CD14-positive monocyte (primary cell): ENCODE measurements around the gene ATP1A2. TPM values are rescaled to one million over a fixed set of nuclear protein-coding genes. Genes with fewer than 3 reads are reported as not detected.

ENCODE experiments used
- DNase-seq, 3 donors: peaks; one replicate each; pipeline ENCODE4 v3.0.0-alpha.2; 2011 to 2022
- H2AFZ ChIP-seq: 2 replicates; pipeline ENCODE4 v1.6.0; 2012; ENCODE audit warnings: mild to moderate bottlenecking, low read depth, low read length, inconsistent platforms; ENCODE audit not compliant: insufficient read depth, poor library complexity, severe bottlenecking
- H3K27ac ChIP-seq, 2 donors: 1 replicate in 1 of 2; 2 replicates in 1 of 2; pipeline ENCODE4 v1.5.1; 2012 to 2013; ENCODE audit warnings: low read length in 2 of 2, control low read depth in 1 of 2, inconsistent platforms in 1 of 2, low read depth in 1 of 2, mild to moderate bottlenecking in 1 of 2
- H3K27me3 ChIP-seq, 2 donors: one replicate each; pipeline versions ENCODE4 v1.6.0 to v1.6.1; 2011 to 2013; ENCODE audit warnings: low read length in 2 of 2; ENCODE audit not compliant: control insufficient read depth in 2 of 2, insufficient read depth in 2 of 2
- H3K36me3 ChIP-seq, 2 donors: replicated peaks in 1 of 2; 1 replicate in 1 of 2; 2 replicates in 1 of 2; pipeline versions ENCODE4 v1.5.1 to v1.6.1; 2012 to 2013; ENCODE audit warnings: low read length in 2 of 2, control low read depth in 1 of 2, inconsistent platforms in 1 of 2, mild to moderate bottlenecking in 1 of 2; ENCODE audit not compliant: insufficient read depth in 2 of 2, control insufficient read depth in 1 of 2
- H3K4me1 ChIP-seq, 2 donors: 1 replicate in 1 of 2; 2 replicates in 1 of 2; pipeline versions ENCODE4 v1.5.1 to v1.6.1; 2012 to 2013; ENCODE audit warnings: low read length in 2 of 2, control low read depth in 1 of 2, inconsistent platforms in 1 of 2, mild to moderate bottlenecking in 1 of 2, moderate library complexity in 1 of 2; ENCODE audit not compliant: insufficient read depth in 2 of 2, control insufficient read depth in 1 of 2
- H3K4me2 ChIP-seq: replicated peaks from 2 replicates; pipeline ENCODE3; 2012; ENCODE audit warnings: low read length, moderate library complexity, mild to moderate bottlenecking; ENCODE audit not compliant: poor library complexity, severe bottlenecking; ENCODE audit errors: extremely low read depth
- H3K4me3 ChIP-seq, 3 experiments: fragments of 200-600 bp in 1 of 3; sonication (generic) in 1 of 3; replicated peaks in 1 of 3; 1 replicate in 2 of 3; 2 replicates in 1 of 3; pipeline ENCODE4 v1.5.1; 2011 to 2013; ENCODE audit warnings: low read length in 3 of 3, mild to moderate bottlenecking in 3 of 3, control low read depth in 2 of 3, low read depth in 2 of 3, inconsistent platforms in 1 of 3, moderate library complexity in 1 of 3
- H3K79me2 ChIP-seq: 2 replicates; pipeline ENCODE4 v1.6.0; 2012; ENCODE audit warnings: mild to moderate bottlenecking, control low read depth, inconsistent platforms, low read length, moderate library complexity; ENCODE audit not compliant: insufficient read depth
- H3K9ac ChIP-seq: 2 replicates; pipeline ENCODE4 v1.6.0; 2017; ENCODE audit warnings: low read length, mild to moderate bottlenecking; ENCODE audit not compliant: insufficient read depth, poor library complexity, severe bottlenecking
- H3K9me3 ChIP-seq, 2 donors: replicated peaks in 1 of 2; 1 replicate in 1 of 2; 2 replicates in 1 of 2; pipeline versions ENCODE4 v1.5.1 to v1.6.1; 2012 to 2013; ENCODE audit warnings: low read length in 2 of 2, control low read depth in 1 of 2; ENCODE audit not compliant: control insufficient read depth in 1 of 2, insufficient read depth in 1 of 2
- H4K20me1 ChIP-seq: 2 replicates; pipeline ENCODE4 v1.6.0; 2012; ENCODE audit warnings: mild to moderate bottlenecking, low read length, control low read depth, moderate library complexity; ENCODE audit not compliant: insufficient read depth
- H3K27ac Mint-ChIP-seq, 7 donors: one replicate each; pipeline ENCODE4 v1.8.0; 2020; ENCODE audit warnings: mild to moderate bottlenecking in 7 of 7, mixed read lengths in 7 of 7, moderate library complexity in 6 of 7, inconsistent platforms in 2 of 7
- H3K27me3 Mint-ChIP-seq, 3 donors: one replicate each; pipeline ENCODE4 v1.8.0; 2021 to 2022; ENCODE audit warnings: low read depth in 3 of 3, mild to moderate bottlenecking in 3 of 3, mixed read lengths in 3 of 3, moderate library complexity in 3 of 3, inconsistent platforms in 1 of 3
- H3K36me3 Mint-ChIP-seq, 2 donors: one replicate each; pipeline ENCODE4 v1.8.0; 2020; ENCODE audit warnings: mixed read lengths in 2 of 2, inconsistent platforms in 1 of 2, mild to moderate bottlenecking in 1 of 2
- H3K4me1 Mint-ChIP-seq: one replicate; pipeline ENCODE4 v1.8.0; 2020; ENCODE audit warnings: mild to moderate bottlenecking, mixed read lengths
- H3K4me3 Mint-ChIP-seq, 2 donors: one replicate each; pipeline ENCODE4 v1.8.0; 2020; ENCODE audit warnings: mild to moderate bottlenecking in 2 of 2, mixed read lengths in 2 of 2, moderate library complexity in 1 of 2
- H3K9me3 Mint-ChIP-seq, 7 donors: one replicate each; pipeline ENCODE4 v1.8.0; 2020 to 2022; ENCODE audit warnings: mixed read lengths in 7 of 7, mild to moderate bottlenecking in 6 of 7, moderate library complexity in 6 of 7, inconsistent platforms in 2 of 7
- CTCF ChIP-seq: fragments of 200-600 bp; IDR thresholded peaks from one replicate; pipeline ENCODE4 v1.8.0; 2022; ENCODE audit warnings: antibody characterized with exemption, mild to moderate bottlenecking
- WGBS: methylation state at CpG from one replicate; pipeline ENCODE4 v1.1.5; 2013; ENCODE audit warnings: missing lambda C conversion rate; ENCODE audit not compliant: insufficient coverage; 5-methylcytosine and 5-hydroxymethylcytosine counted together
- intact Hi-C, 2 donors: fragments of 100-400 bp; cut with micrococcal nuclease; formaldehyde crosslinking; loops; one replicate each; pipeline versions ENCODE4 v1.15.0 to v1.15.1; 2023
- polyA plus RNA-seq, 3 donors: library from polyadenylated mRNA; depleted of rRNA in 1 of 3; unstranded in 2 of 3; stranded (reverse) in 1 of 3; fragments of 300-500 nt in 2 of 3; fragments of >200 nt in 1 of 3; fragmentation: Illumina TruSeq in 2 of 3; gene quantifications; 1 replicate in 2 of 3; 2 replicates in 1 of 3; pipeline ENCODE4 v1.2.3, GENCODE V29; 2012 to 2021

Gene ATP1A2
- polyA plus RNA-seq, 3 donors = 0.03 TPM; not detected in 2

- no peak overlapping the region for H2AFZ ChIP-seq
- intact Hi-C loops = no loop called here
- Mint-ChIP-seq H3K4me1 (peaks cover 29% of the 10 kb centered on the region), H3K4me3 (no peak overlapping the region), H3K36me3 (peaks cover 0 to 4% of the 10 kb centered on the region in 2 donors), H3K27ac (no peak overlapping the region), H3K27me3 (peaks cover 2 to 7% (median 5%) of the 10 kb centered on the region in 3 donors), H3K9me3 (peaks cover 0 to 3% (median 0%) of the 10 kb centered on the region in 7 donors)
- TF ChIP-seq CTCF = no peak
- H3K9ac ChIP-seq = no peak overlapping the region
- WGBS = 97% methylated on average over 4 of the region's 4 CpGs
- DNase-seq = no peak
- no peaks in the 10 kb centered on the region for H4K20me1 ChIP-seq
- H3K27me3 ChIP-seq = no peaks in the 10 kb centered on the region
- no peak overlapping the region for H3K27ac ChIP-seq
- H3K4me3 ChIP-seq = no peak overlapping the region
- H3K4me2 ChIP-seq = no peak overlapping the region
- H3K9me3 ChIP-seq = no peaks in the 10 kb centered on the region
- peaks cover 37 to 39% of the 10 kb centered on the region in 2 donors for H3K4me1 ChIP-seq
- peaks cover 0 to 8% of the 10 kb centered on the region in 2 donors for H3K36me3 ChIP-seq
- no peaks in the 10 kb centered on the region for H3K79me2 ChIP-seq
These were observed 55.8 kb downstream of the ATP1A2 start for GRCh38 chr1:160171354-160171753.

- no peaks in the 10 kb centered on the region for H3K9me3 ChIP-seq
- H3K79me2 ChIP-seq = no peaks in the 10 kb centered on the region
- peaks cover 31 to 33% of the 10 kb centered on the region in 2 donors for H3K4me1 ChIP-seq
- no peak overlapping the region for H3K9ac ChIP-seq
- peaks cover 23% of the 10 kb centered on the region for H3K4me1 Mint-ChIP-seq
- H3K9me3 Mint-ChIP-seq = peaks cover 0 to 3% (median 0%) of the 10 kb centered on the region in 7 donors
- H3K36me3 ChIP-seq = peaks cover 0 to 8% of the 10 kb centered on the region in 2 donors
- H3K4me2 ChIP-seq = no peak overlapping the region
- DNase-seq = no peak
- no peak overlapping the region for H3K4me3 ChIP-seq
- H3K27me3 ChIP-seq = no peaks in the 10 kb centered on the region
- no peak for TF ChIP-seq CTCF
- H4K20me1 ChIP-seq = no peaks in the 10 kb centered on the region
- H3K4me3 Mint-ChIP-seq = no peak overlapping the region
- WGBS = 96% methylated on average over 9 of the region's 9 CpGs
- intact Hi-C loops = no loop called here
- H3K27ac ChIP-seq = no peak overlapping the region
- peaks cover 0 to 4% of the 10 kb centered on the region in 2 donors for H3K36me3 Mint-ChIP-seq
- peaks cover 2 to 7% (median 6%) of the 10 kb centered on the region in 3 donors for H3K27me3 Mint-ChIP-seq
- H2AFZ ChIP-seq = no peak overlapping the region
- H3K27ac Mint-ChIP-seq = no peak overlapping the region
These were observed 56.4 kb downstream of the ATP1A2 start for GRCh38 chr1:160171980-160172379.
